GM23248 (cell line): ENCODE data around the gene PCSK9.

Source experiments
- EZH2 ChIP-seq: fragments of 200-600 bp; sonication (generic); IDR thresholded peaks from 2 replicates; pipeline ENCODE4 v1.6.1; 2018; ENCODE audit warnings: antibody characterized with exemption, mild to moderate bottlenecking; ENCODE audit not compliant: insufficient read depth, poor library complexity, severe bottlenecking
- EZH2phosphoT487 ChIP-seq: fragments of 200-600 bp; sonication (generic); IDR thresholded peaks from 2 replicates; pipeline ENCODE4 v1.6.1; 2018; ENCODE audit warnings: antibody characterized with exemption, moderate library complexity, mild to moderate bottlenecking, low read depth; ENCODE audit not compliant: insufficient read depth

- TF ChIP-seq EZH2phosphoT487 (no peak), EZH2 (no peak)
These were observed 53.1 kb downstream of the PCSK9 start for GRCh38 chr1:55092475-55092874.
